HL-60 (cell line): ENCODE data around the gene MEX3A.
A peak's percentile ranks its signal among the peaks of the same experiment; 100 is the strongest.

Source experiments
- DNase-seq, 2 experiments: peaks; one replicate each; pipeline ENCODE4 v3.0.0-alpha.2; 2010 to 2020; ENCODE audit warnings: low read depth in 1 of 2, low spot score in 1 of 2
- H3K27ac ChIP-seq: fragments of 250-450 bp; sonication (Bioruptor Pico); replicated peaks from 2 replicates; pipeline ENCODE4 v1.5.1; 2020; ENCODE audit warnings: mild to moderate bottlenecking, moderate library complexity
- H3K27me3 ChIP-seq: fragments of 250-450 bp; sonication (Bioruptor Pico); 2 replicates; pipeline ENCODE4 v1.5.1; 2021; ENCODE audit warnings: mild to moderate bottlenecking, moderate library complexity; ENCODE audit not compliant: insufficient read depth, poor library complexity, severe bottlenecking
- H3K4me3 ChIP-seq: replicated peaks from 2 replicates; pipeline ENCODE4 v1.5.1; 2011; ENCODE audit warnings: mild to moderate bottlenecking, control low read depth, low read length; ENCODE audit not compliant: insufficient read depth
- GABPA ChIP-seq: IDR thresholded peaks from 2 replicates; pipeline ENCODE4 v1.6.1; 2012; ENCODE audit warnings: low read depth
- POLR2AphosphoS5 ChIP-seq: IDR thresholded peaks from 2 replicates; pipeline ENCODE4 v1.6.1; 2012; ENCODE audit warnings: low read depth
- SPI1 ChIP-seq: IDR thresholded peaks from 2 replicates; pipeline ENCODE4 v1.6.1; 2012; ENCODE audit warnings: low read depth, mild to moderate bottlenecking, borderline replicate concordance
- TF ChIP-seq, protein P1 (sequence below): IDR thresholded peaks from one replicate; pipeline ENCODE4 v1.5.1; 2011; ENCODE audit warnings: low read length, control low read depth, inconsistent platforms; ENCODE audit not compliant: insufficient read depth
- TF ChIP-seq, protein P2 (sequence below): IDR thresholded peaks from 2 replicates; pipeline ENCODE4 v1.6.1; 2012; ENCODE audit warnings: low read depth; ENCODE audit not compliant: insufficient replicate concordance

Gene MEX3A

DNA sequence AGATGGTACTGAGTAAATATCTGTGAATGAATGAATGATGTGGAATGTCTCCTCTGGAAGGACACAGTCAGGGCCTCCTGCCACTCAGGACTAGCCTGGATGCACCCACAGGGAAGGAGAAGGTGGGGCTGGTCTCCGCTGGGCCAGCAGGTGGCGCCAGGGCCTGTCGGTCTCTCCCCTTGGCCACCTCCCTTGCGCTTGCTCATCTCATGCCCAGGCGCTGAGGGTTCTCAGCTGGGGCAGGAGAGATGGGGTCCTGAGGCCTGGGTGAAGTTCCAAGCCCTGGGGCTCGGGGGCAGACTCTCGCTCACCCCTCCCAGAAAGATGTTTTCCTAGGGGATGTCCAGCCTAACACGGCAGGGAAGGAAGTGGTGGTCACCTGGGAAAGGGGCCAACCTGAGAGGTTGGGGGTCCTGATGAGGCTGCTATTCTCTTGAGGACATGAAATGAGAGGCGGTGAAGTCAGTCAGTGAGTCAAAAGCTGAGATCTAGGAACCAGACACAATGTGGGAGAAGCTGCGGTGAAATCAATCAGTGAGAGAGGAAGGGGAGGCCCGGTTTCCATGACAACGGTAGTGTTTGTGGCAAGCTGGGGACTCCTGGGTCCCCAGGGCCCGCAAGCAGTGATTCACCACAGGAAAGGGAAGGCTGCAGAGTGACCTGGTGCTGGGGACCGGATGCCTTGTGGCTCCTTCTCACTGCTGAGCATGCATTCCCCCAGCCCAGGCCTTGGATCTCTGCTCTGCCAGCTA is 14.6 kb upstream of the MEX3A start:
- peak; percentile 89 to 97 for DNase-seq
- Histone ChIP-seq H3K27ac (no peak overlapping the region), H3K4me3 (no peak overlapping the region), H3K27me3 (no peaks in the 10 kb centered on the region)
- TF ChIP-seq GABPA (peak; percentile 70), SPI1 (peak; percentile 39; the same call in 1 of the 2 replicates), POLR2AphosphoS5 (peak; percentile 99)
- TF ChIP-seq, protein P1, sequence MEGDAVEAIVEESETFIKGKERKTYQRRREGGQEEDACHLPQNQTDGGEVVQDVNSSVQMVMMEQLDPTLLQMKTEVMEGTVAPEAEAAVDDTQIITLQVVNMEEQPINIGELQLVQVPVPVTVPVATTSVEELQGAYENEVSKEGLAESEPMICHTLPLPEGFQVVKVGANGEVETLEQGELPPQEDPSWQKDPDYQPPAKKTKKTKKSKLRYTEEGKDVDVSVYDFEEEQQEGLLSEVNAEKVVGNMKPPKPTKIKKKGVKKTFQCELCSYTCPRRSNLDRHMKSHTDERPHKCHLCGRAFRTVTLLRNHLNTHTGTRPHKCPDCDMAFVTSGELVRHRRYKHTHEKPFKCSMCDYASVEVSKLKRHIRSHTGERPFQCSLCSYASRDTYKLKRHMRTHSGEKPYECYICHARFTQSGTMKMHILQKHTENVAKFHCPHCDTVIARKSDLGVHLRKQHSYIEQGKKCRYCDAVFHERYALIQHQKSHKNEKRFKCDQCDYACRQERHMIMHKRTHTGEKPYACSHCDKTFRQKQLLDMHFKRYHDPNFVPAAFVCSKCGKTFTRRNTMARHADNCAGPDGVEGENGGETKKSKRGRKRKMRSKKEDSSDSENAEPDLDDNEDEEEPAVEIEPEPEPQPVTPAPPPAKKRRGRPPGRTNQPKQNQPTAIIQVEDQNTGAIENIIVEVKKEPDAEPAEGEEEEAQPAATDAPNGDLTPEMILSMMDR: peak; percentile 90
- TF ChIP-seq, protein P2, sequence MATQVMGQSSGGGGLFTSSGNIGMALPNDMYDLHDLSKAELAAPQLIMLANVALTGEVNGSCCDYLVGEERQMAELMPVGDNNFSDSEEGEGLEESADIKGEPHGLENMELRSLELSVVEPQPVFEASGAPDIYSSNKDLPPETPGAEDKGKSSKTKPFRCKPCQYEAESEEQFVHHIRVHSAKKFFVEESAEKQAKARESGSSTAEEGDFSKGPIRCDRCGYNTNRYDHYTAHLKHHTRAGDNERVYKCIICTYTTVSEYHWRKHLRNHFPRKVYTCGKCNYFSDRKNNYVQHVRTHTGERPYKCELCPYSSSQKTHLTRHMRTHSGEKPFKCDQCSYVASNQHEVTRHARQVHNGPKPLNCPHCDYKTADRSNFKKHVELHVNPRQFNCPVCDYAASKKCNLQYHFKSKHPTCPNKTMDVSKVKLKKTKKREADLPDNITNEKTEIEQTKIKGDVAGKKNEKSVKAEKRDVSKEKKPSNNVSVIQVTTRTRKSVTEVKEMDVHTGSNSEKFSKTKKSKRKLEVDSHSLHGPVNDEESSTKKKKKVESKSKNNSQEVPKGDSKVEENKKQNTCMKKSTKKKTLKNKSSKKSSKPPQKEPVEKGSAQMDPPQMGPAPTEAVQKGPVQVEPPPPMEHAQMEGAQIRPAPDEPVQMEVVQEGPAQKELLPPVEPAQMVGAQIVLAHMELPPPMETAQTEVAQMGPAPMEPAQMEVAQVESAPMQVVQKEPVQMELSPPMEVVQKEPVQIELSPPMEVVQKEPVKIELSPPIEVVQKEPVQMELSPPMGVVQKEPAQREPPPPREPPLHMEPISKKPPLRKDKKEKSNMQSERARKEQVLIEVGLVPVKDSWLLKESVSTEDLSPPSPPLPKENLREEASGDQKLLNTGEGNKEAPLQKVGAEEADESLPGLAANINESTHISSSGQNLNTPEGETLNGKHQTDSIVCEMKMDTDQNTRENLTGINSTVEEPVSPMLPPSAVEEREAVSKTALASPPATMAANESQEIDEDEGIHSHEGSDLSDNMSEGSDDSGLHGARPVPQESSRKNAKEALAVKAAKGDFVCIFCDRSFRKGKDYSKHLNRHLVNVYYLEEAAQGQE: no peak

DNA sequence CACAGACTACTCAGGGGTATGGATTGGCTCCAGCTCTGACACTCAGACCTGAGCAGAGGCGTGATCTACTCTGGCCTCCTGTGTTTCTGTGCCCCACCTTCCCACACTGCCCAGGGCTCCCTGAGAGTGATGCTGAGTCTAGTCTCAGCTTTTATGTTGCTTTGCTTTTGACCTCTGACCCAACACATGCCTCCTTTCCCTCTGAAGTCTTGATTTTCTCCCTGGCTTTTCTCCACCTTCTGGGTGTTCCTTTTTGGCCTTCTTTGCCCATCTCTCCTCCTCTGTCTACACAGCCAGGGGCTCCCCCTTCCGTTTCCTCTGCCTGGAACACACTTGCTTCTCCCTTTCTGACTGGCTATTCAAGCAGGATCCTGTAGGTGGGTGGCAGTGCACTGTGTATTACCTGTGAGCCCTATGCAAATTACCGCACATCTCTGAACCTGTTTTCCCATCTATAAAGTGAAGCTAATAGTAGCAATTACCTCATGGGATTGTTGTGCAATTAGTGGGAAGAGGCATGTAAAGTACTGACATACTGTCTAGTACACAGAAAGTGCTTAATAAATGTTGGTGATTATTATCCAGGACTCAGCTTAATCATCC is 13.7 kb upstream of the MEX3A start:
- no peaks in the 10 kb centered on the region for H3K27me3 ChIP-seq
- TF ChIP-seq SPI1: no peak
- TF ChIP-seq, protein P1: no peak
- TF ChIP-seq, protein P2: no peak
- no peak for TF ChIP-seq POLR2AphosphoS5
- TF ChIP-seq GABPA: no peak
- no peak overlapping the region for H3K27ac ChIP-seq
- no peak for DNase-seq
- no peak overlapping the region for H3K4me3 ChIP-seq

DNA sequence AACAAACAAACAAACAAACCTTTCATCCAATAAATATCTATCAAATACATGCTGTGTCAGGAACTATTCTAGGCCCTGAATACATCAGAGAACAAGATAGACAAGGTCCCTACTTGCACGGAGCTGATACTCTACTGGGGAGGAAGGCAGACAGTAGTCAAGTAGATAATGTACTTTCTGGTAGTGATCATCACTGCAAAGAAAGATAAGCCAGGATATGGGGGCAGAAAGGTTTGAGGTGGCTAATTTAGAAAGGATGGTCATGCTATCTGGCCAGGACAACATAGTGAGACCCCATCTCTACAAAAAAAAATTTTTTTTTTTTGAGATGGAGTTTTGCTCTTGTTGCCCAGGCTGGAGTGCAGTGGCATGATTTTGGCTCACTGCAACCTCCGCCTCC is 9.3 kb upstream of the MEX3A start:
- Histone ChIP-seq H3K27me3 (no peaks in the 10 kb centered on the region), H3K4me3 (no peak overlapping the region), H3K27ac (no peak overlapping the region)
- no peak for TF ChIP-seq POLR2AphosphoS5
- no peak for TF ChIP-seq GABPA
- TF ChIP-seq, protein P2: no peak
- TF ChIP-seq, protein P1: no peak
- TF ChIP-seq SPI1: no peak
- no peak for DNase-seq
